IPS-NIHi11 (cell line): Measurements from ENCODE around the gene TXNDC15.
"Not testable (repeated sequence)": the region's sequence is repeated elsewhere in the genome, so short reads cannot be mapped to it uniquely, and the experiment has no call there.

ENCODE experiments used
- DNase-seq: peaks from one replicate; pipeline ENCODE4 v3.0.0; 2012; ENCODE audit warnings: mixed read lengths, low spot score

Gene TXNDC15, protein sequence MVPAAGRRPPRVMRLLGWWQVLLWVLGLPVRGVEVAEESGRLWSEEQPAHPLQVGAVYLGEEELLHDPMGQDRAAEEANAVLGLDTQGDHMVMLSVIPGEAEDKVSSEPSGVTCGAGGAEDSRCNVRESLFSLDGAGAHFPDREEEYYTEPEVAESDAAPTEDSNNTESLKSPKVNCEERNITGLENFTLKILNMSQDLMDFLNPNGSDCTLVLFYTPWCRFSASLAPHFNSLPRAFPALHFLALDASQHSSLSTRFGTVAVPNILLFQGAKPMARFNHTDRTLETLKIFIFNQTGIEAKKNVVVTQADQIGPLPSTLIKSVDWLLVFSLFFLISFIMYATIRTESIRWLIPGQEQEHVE

DNA sequence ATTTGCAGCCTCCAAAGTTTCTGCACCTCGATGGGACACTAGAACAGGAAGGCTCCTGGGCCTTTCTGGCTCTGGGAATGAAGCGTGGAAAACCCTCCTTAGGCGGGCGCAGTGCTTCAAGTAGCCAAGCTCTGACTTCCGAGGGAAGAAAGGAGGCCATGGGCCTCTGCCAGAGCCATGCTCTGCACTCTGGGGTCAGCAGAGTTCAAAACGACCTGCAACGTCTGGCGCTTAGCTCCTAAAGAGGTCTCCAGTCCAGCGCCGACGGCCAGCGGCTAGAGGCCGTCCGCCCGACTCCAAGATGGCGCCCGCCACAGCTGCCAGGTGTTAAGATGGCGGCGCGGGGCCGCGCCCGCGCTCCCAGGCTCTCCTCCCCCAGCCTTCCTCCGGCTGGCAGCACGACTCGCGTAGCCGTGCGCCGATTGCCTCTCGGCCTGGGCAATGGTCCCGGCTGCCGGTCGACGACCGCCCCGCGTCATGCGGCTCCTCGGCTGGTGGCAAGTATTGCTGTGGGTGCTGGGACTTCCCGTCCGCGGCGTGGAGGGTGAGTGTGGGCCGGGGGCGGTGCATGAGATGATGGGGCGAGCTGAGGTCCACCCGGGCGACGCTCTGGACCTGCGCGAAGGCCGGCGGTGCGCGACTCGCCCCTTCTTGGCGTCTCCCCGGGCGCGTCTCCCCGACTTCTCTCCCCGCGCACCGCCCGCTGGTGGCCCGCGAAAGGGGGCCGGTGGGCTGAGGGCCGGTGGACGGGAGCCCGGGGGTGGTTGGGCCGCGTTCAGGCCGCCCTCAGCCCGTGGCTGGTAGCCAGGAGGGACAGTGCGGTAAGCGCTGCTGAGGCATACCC lies at the start of gene TXNDC15:
Gene TXNDC15, plus strand, starts transcription at position 385 of the 844 bp plus-strand sequence. Its CDS starts 57 bp downstream, at position 442.
- peak; percentile 96 for DNase-seq

DNA sequence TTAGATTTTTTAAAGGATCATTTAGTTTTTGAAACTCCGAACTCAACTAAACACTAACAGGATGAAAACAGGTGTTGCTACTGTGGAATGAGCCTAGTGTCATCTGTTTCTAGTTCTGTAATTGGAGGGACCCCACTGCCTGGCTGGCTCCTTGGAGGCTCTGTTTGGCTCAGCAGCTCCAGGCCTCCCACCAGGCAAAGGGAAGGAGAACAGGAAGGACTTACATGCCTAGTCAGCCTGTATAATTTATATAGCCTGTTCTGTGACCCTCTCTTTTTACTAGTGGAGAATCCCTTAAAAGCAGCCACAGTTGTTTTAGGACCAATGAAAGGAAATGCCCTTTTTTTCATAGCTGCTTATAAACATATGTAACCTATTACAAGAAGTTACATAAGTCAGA lies 49.5 kb upstream of the TXNDC15 start:
- no peak for DNase-seq

DNA sequence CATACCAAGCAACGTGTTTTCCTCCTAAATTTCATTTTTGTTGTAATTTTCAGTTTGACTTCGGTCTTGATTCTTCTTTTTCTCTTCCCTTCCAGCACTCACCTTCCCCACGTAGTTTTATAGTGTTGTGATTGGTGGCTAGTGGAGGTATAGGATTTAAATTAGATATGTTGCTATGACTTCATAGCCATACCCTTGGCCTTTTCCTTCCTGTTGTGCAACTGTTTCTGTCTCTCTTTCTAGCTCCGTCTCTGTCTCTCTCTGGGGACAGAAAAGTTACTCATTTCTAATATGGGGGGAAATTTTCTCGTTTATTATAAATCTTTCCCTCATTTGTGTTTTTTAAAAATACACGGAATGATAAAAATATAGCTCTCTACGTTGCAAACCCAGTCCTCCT lies 49.0 kb upstream of the TXNDC15 start:
- no peak for DNase-seq

DNA sequence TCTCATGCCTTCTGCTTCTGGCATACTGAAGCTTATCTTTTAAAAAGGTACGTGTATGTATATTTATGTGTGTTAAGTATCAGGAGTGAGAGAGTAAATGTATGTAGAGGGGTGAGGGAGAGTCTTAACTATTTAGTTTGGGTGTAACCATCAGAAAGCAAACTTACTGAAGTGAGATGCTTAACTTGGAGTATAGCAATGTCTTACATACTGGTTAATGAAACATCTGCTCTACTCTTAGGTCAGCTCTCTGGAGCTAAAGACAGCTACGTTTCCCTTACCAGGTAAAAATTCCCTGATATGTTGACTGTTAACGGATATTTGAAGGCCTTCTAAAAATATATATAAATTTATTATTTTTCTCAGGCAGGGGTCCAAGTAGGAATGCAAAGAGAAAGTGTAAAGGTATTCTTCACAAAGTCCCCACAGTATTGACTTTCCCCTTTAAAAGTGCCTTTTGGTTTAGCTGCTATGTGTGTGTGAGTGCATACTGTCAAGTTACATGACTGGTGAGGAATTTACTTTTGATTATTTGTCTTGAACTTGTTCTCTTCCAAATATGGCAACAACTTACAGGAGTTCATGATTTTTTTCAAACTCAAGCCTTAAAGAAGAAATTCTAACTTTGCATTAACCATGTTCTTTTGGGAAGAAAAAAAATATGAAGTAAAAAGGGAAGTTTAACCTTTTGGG lies 40.7 kb upstream of the TXNDC15 start:
- no peak for DNase-seq

DNA sequence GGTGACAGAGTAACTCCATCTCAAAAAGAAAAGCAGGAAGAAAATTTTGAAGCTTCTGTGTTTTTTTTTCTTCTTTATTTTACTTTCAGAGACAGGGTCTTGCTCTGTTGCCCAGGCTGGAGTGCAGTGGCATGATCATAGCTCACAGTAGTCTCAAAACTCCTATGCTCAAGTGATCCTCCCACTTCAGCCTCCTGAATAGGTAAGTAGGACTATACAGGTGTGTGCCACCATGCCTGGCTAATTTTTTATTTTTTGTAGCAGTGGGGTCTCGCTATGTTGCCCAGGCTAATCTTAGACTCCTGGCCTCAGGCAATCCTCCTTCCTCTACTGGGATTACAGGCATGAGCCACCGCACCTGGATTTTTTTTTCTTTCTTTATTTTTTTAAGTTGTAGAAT lies 38.5 kb upstream of the TXNDC15 start:
- DNase-seq: no peak

DNA sequence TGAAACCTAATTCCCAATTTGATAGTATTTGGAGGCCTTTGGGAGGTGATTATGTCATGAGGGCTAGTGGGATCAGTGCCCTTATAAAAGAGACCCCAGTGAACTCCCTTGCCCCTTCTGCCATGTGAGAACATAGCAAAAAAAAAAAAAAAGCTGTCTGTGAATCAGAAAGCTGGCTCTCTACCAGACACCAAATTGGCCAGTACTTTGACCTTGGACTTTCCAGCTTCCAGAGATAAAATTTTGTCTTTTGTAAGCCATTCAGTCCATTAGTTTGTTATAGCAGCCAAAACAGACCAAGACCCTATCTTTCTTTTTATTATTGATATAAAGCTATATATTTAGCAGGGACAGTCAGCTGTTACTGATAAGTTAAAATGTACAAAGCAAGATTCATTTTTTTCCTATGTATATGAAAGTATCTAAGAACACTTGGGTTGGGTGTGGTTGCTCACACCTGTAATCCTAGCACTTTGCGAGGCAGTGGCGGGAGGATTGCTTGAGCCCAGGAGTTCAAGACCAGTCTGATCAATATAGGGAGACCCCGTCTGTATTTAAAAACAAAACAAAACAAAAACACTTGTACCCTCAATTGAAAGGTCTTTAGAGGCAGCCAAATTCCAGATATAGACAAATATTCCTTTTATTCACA lies 36.5 kb upstream of the TXNDC15 start:
- DNase-seq: no peak

DNA sequence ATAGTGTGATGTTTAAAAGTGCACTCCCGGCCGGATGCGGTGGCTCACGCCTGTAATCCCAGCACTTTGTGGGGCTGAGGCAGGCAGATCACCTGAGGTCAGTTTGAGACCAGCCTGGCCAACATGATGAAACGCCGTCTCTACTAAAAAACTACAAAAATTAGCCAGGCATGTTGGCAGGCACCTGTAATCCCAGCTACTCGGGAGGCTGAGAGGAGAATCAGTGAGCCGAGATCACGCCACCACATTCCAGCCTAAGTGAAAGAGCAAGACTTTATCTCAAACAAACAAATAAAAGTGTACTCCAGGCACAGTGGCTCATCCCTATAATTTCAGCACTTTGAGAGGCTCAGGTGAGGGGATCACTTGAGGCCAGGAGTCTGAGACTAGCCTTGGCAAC lies 35.8 kb upstream of the TXNDC15 start:
- DNase-seq: not testable (repeated sequence)

DNA sequence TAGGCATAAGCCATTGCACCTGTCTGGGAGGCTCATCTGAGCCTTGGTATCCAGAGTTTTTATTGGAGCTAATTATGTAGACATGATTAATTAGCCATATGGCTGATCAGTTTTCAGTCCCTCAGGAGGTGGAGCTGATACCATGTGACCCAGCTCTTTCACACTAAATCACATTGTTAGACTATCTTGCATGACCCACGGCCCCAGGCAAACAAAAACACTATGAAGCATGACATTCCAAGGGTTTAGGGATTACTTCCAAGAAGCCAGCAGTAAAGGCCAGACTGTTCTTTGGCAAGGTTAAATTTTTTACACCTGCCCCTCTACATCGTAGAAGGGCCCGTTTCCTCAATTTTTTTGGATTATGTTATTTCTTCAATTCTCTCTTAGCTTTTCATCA lies 33.4 kb upstream of the TXNDC15 start:
- no peak for DNase-seq

DNA sequence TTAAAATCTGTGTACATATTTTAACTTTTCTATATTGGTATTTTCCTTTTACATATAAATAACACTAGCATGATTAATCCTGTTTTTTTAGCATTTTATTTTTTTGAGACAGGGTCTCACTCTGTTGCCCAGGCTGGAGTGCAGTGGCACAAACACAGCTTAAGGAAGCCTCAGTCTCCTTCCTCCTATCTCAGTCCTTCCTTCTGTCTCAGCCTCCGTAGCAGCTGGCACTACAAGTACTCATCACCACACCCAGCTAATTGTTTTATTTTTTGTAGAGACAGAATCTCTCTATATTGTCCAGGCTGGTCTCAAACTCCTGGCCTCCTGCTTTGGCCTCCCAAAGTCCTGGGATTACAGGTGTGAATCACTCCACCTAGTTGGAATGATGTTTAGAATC lies 29.9 kb upstream of the TXNDC15 start:
- no peak for DNase-seq

DNA sequence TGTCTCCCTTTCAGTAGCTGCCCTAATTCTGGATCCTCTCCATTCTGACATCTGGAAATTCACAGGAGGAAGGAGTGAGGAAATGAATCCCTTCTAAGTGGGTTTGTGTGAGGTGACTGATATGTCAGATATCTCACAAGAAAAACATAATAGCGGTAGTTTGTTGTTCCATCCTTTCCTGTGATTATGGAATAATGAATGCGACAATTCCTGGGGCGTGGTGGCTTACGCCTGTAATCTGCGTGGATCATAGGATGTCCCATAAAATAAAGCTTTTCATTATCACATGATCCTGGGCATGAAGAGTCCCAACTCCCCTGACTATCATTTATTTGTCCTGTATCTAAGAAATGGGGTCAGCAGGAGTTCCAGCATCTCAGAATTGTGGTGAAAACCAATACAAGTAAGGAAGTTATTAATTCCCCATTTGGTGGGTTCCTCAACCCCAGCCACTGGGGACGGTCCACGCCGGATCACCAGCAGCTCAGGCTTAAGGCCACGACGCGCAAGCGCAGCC lies 28.8 kb upstream of the TXNDC15 start:
- no peak for DNase-seq

DNA sequence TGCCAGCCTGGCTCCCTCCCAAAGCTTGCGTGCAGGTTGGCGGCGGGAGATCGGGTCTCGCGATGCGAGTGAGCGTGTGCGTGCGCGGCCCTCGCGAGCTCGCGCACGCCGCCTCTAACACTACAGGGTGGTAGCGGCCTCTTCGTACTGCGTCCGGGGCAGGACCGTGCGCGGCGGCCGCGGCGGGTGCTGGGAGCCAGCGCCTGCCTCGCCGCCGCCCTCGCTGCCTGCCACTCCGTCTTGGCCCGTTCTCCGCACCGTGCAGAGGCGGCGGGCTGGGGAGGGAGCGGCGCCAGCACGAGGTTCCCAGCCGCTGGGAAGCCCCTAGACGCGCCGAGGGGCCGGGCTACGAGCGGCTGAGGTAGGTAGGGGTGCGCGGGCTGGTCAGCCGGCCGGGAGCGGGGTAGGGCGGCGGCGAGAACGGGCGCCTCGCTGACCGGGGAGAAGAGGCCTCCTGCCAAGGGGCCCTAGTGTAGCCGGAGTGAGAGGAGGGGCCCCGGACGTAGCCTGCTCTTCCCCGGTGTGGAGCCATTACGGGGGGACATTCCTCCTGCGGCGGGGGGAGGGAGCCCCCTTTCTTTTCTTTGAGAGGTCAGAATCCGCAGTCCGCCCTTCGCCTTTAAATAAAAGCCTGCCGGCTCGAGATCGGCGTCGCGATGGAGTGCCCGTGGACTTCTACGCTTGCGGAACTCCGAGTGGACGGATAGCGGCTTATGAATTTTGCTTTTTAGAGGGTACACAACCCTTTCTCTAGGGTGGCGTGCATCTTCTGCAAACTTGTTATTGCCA lies 28.1 kb upstream of the TXNDC15 start, which contains the start of gene C5orf24:
Gene C5orf24, plus strand, starts transcription at position 117 of the 789 bp plus-strand sequence. CDS start 8,933 bp downstream, outside the sequence.
- peak; percentile 93 for DNase-seq

DNA sequence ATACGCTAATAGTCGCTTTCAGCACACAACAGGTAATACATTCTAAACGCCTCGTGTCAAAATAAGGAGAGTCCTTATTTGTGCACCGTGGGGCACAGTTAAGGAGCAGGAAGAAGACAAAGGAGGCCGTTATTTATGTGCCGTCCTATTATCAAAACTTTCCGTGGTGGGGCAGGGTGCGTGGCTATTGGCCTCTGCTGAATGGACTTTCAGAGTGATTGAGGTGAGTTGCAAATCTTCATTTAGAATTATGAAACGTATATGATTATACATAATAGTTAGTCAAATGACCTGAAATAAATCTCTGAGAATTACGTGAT lies 27.6 kb upstream of the TXNDC15 start:
- no peak for DNase-seq

DNA sequence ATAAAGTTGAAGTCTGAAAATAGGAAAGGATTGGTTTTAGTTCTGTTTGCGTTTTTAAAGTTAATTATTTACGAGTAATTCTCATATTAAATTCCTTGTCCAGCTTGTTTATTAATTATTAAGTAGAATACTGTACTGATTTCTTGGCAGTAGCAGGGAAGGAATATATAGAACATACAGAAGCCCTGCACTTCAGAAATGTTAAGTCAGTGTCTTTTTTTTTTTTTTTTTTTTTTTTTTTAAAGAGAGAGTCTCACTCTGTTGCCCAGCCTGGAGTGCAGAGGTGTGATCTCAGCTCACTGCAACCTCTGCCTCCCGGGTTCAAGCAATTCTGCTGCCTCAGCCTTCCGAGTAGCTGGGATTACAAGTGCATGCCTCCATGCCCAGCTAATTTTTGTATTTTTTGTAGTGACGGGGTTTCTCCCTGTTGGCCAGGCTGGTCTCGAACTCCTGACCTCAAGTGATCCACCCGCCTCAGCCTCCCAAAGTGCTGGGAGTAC lies 24.7 kb upstream of the TXNDC15 start:
- DNase-seq: not testable (repeated sequence)

DNA sequence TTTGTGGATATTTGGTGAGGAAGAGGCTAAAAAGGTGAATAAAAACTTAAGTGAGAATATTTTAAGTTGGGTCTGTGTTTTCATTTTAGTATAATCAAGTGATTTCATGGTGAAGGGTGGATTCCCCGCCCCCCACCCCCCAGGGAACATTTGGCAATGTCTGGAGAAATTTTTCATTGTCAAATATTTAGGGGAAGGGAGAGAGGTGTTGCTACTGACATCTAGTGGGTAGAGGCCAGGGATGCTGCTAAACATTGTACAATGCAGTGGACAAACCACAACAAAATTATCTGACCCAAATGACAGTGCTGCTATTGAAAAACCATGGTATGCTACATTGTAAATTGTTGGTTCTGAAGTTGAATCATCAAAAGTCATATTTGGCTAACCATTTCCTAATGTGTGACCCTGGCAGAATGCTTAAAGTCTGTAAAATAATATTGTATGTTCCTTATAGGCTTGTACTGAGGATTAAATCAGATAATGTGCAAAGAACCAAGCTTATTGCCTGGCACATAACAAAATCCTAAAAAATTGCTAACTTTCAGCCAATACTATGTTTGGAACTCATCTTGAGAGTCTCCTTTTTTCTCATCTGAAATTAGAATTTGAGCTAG lies 22.8 kb upstream of the TXNDC15 start:
- DNase-seq: no peak

DNA sequence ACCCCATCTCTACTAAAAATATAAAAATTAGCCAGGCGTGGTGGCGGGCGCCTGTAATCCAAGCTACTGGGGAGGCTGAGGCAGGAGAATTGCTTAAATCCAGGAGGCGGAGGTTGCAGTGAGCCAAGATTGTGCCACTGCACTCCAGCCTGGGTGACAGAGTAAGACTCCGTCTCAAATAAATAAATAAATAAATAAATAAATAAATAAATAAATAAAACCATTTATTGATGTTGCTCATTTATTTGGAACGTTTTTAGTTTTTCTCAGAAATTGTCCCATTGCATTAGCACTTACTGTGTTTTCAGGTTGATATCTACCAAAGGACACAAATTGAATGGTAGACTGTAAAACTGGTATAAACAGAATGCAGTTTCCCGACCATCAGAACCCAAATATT lies 17.7 kb upstream of the TXNDC15 start:
- DNase-seq: not testable (repeated sequence)

DNA sequence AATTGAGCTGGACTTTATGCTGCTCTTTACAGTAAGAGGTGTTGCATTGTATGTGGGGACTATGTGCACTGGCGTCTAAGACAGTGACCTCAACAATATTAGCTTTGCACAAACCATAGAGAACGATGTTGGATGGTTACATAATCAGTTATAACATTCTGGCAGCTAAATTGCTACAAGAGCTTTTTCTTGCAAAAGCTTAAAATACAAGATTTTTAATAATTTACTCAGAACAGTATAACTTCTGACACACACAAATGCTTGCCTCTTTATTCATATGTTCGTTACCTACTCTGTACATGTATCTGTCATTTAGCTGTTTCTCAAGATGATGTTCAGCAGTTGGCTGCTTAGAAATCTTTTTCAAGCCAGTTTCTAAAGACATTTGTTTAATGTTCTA lies 16.8 kb upstream of the TXNDC15 start:
- DNase-seq: no peak

DNA sequence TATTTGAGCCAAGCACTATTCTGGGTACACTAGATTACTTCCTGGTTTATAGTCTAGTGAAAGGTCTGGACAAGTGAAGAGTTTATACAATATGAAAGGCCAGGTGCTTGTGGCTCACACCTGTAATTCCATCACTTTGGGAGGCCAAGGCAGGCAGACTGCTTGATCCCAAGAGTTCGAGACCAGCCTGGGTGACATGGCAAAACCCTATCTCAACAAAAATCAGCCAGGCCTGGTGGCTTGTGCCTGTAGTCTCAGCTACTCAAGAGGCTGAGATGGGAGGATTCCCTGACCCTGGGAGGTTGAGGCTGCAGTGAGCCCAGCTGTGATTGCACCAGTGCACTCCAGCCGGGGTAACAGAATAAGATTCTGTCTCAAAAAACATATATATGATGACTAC lies 9.5 kb upstream of the TXNDC15 start:
- no peak for DNase-seq

DNA sequence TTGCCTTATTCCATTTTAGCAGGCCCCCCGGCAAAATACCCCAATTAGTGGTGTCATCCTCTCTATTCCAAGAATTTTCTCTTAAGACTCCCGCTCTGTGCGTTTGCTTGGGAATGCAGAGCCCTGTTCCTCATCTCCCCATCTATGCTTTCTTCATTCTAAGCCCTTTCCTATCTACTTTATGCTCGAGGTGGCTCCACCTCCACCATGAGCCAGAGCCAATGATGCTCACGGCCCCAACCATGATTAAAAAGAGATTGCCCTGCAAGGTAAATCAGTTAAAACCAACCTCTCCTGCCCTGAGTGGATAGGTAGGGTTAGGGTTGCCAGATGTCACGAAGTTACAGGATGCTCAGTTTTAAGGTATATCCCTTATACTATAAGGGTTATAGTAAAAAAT lies 677 bp upstream of the TXNDC15 start:
- no peak for DNase-seq

DNA sequence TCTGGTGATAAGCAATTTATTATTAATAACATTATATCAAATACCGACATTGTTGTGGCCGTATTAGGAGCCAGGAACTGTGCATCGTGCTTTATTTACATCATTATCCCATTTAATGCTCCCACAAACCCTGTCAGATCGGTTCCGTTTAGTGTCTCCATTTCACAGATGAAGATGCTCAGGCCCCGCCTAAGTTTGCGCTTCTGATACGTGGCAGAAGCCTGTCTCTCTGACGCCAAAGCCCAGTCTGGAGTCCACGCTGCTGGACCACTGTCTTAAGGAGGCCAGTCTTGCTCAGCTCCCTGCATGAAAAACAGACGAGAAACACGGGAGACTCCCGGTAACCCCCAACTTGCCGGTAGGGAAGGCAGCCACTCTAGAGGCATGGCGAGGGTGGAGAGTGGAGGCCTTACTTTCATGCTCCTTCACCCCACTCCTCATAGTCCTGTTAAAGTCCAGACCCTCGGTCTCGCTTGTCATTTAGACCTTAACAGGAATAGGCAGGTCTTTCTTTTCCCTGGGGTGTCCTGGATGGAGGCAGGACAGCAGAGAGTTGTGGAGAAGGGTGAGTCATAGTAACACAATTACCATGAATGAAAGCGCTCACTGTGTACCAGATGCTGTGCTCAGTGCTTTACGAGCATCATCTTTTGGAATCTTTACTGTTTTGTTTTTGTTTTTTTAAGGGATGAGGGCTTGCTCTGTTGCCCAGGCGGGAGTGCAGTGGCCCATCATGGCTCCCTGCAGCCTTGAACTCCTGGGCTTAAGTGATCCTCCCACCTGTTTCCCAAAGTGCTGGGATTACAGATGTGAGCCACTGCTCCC lies 872 bp downstream of the TXNDC15 start:
- peak; percentile 19 for DNase-seq

DNA sequence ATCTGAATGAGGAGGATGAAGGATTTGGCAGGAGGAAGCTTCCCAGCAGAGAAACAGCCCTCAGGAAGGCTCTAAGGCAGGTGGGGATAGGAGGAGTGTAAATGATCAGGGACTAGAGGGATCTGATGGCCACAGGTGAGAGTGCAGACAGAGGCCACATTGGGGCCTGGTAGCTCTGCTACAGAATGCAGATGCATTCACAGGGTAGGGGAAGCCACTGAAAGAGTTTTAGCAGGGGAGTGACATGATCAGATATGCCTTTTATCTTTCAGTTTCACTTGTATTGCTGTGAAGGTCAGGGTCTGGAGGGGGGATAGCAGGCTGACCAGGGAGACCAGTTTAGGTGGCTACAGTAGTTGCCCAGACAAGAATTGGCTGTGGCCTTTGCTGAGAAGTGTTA lies 3.0 kb downstream of the TXNDC15 start:
- DNase-seq: no peak
